GM21447 (cell line): ENCODE results near the gene TGM3.

Source experiments
- ATAC-seq: cut with Tn5 transposase; IDR thresholded peaks from one replicate; pipeline ENCODE4 v1.9.1; 2021; ENCODE audit not compliant: unreplicated experiment

TGM3 gene

DNA sequence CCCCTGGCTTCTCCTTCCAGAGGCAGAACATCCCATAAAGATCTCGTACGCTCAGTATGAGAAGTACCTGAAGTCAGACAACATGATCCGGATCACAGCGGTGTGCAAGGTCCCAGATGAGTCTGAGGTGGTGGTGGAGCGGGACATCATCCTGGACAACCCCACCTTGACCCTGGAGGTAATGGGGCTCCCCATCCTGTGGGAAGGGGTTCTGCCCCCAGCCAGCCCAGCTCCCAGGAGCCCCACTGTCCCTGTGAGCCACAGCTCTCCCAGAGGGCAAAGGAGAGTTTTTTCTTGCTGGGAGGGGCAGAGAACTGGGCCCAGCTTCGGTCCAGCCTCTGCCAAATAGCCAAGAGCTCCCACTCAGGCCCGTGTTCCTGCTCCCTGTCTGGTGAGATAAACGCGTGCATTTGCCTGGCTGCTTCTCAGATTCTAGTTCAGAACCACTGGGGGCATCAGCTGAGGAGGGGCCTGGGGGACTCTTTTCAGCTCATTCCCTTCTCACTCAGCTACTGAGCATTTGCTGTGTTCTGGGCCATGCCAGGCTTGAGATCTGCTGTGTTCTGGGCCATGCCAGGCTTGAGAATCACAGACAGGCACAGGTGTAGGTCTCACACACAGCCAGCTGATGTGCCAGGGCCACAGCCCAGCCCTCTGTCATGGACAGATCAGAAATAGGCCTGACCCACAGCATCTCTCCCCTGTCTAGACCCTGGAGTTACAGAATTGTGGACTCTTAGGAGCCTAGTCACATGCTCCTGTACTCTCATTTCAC, 39.5 kb downstream of the TGM3 start:
- ATAC-seq = no peak

DNA sequence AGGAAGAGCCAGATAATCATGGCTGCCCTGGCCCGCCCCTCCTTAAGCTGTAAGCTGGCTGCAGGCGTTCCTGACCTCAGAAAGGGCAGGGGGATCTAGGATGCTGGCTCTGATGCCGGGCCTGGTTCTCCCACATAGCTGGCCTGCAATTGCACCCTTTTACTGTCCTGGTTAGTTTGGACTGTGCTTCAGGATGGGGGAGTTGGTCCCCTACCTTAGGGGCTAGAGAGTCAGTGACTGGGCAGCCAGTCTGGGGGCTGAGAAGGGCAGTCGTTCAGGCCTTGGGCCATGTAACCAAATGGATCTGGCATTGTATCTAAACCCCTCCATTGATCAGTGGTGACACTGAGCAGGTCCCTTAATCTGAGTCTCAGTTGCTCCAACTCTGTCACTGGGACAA, 40.7 kb downstream of the TGM3 start:
- no peak for ATAC-seq

DNA sequence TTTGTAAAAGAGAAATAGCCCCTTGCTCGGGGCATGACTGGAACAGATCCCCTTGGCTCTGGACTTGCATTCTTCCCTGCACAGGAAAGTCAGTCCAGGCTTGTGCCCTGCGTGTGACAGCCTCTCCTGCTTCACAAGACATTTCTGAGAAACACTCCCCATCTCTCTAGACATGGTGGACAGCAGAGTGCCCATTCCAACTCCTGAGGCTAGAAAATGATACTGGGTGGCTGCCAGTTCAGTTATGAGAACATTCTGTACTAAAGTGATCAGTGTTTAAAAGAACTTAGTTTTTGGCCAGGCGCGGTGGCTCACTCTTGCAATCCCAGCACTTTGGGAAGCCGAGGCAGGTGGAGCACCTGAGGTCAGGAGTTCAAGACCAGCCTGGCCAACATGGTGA, 41.3 kb downstream of the TGM3 start:
- no peak for ATAC-seq

DNA sequence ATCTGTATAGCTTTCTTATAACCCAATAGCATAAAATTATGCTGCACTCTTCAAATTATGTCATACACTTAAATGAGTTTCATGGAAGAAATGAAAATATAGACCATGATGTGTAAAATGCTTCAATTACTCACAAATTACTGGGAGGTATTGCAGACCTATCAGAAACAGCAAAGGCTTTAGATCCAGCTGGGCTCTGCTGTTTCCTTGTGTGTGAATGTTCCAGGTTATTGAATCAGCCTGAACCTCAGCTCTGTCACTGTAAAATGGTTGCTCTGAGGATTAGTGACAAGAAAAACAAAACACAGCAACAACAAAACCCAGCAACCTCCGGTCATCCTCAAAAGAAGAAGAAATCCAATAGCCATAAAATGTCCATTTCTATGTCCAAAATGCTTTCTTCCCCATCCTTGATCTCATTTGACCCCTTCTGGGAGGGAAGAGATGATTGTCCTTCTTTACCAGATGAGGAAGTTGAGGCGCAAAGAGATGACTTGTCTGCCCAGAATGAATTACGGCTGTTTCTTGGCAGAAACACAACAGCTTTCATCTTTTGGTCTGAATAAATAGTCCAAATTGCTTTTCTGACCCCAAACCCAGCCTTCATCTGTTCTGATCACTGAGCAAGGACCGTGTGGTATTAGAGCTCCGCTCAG, 42.7 kb downstream of the TGM3 start:
- ATAC-seq = no peak

DNA sequence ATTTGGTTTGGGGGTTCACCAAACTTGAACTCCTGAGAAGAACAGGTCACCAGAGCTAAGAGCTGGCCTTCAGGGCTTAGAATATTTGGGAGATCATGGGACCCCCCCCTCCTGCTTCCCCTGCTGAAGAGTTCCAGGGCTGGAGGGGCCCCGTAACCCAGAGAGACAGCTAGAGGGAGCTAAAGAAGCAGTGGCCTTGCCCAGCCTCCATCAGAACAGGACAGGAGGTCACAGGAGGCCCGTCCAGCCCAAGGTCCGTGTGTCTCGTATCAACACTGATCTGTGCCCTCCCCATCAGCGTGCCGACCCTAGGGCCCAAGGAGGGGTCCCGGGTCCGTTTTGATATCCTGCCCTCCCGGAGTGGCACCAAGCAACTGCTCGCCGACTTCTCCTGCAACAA, 44.3 kb downstream of the TGM3 start:
- no peak for ATAC-seq

DNA sequence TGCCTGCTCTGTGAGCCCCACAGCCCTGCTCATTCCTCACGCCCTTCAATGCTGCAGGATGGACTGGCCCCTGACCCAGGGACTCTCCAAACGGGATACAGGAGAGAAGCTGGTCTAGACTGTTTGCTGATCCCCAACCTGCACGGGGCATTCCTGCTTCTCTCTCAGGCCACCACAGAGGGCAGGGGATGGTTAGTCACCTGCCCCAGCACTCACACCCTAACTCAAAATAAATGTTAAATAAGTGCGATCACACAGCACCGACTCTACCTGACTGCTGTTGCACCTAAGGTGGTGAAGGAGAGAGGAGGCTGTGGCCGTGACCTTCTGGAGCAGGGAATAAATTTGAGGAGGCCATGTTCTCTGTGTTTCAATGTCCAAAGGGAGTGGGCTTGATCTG, 45.0 kb downstream of the TGM3 start:
- ATAC-seq = no peak

DNA sequence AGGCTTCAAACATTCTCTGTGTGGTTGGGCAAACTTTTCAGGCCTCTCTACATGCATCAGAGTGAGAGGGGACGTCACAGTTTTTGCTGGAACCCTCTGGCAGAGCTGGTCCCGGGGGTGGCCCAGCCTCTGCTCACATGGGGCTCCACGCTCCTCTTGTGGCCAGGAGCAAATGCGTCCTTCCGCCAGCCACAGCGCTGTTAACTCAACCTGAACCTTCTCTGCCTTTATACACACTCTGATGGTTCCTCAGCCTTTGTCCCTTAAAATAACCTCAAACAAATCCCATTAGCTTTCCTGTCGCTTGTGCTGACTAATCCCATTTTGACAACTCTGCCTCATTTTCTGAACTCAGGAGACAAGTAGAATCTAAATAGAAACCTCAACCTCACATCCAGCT, 45.5 kb downstream of the TGM3 start:
- no peak for ATAC-seq

DNA sequence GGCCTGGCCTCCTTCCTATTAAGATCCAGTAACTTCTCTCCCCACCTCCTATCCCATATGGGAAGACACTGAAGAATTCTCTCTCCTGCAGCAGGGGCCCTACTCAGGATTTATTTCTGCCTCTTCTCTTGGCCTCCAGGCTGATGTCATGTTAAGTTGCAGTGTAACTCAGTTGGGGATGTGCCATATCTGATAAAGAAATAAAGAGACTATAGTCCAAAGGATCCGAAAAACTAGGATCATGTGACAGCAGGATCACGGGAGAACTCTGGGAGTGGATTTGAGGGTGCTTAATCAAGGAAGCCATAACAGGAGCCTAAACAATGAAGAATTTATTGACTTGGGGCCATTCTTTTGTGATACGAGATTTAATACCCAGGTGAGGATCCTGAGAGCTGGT, 46.4 kb downstream of the TGM3 start:
- no peak for ATAC-seq

DNA sequence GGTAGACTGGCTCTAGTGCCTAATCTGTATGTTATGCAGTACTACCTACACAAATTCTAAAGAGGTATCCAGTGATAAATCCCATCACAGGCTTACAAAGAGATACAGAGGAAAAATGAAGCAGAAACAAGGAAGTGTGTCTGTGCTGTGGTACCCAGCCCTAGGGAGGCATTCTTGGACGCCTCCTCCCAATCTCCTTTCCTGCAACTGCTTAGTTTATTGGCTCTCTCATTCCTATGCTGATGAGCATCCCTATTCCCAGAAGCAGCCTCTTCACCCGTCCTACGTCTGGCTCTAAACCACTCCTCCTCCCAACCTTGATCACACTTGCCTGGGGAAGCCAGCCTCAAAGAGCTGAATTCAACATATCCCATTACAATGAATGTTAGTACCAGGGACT, 50.4 kb downstream of the TGM3 start:
- ATAC-seq = no peak

DNA sequence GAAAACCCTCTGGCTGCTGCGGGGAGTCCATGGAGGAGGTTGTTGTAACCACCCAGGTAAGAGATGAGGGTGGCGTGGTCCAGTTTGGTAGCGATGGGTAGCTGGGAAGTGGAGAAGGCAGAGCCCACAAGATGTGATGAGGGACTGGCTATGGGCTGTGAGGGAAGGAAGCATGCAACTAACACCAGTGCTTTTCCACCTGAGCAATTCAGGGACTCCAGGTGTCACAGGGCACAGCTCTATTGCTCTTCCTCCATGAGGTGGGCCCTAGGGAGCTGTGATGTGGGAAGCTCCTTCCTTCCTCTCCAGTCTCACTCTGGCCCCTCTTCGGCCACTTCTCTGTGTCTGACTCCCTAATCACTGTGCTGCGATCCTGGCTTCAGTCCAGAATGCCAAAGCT, 52.5 kb downstream of the TGM3 start:
- no peak for ATAC-seq

DNA sequence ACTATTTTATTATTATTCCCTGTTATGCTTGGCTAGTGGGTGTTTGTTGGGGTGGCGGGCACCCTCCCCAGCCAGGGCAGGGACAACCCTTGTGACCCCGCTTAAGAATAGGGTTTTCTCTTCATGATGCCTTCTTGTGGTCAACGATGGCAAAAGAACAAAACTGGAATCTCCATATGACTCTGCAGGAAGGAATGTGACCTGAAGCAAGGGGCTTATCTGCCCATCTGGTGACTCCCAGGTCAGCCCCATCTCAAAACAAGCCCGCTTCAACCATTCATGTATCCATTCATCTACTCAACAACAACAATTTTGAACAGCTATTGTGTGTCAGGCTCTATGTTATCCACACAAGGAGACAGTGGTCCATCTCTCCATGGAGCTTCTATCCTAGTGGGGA, 54.0 kb downstream of the TGM3 start:
- ATAC-seq = no peak

DNA sequence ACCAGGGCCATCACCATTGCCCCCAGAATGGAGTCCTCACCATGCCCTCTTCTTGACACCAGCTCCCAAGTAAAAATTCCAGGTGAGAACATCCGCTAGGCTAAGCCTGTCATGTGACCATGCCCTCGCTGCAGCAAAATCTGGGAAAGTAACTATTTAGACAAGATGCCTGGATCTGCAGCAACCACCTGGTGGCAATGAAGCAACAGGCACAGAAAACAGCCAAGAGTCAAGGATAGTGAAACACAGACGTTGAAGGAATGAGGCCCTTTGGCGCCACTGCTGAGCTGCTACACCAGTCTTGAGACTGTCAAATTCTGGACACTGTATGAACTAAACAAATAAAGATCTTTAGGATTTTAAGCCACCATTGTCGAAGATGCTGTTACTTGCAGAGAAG, 54.8 kb downstream of the TGM3 start:
- ATAC-seq = no peak

DNA sequence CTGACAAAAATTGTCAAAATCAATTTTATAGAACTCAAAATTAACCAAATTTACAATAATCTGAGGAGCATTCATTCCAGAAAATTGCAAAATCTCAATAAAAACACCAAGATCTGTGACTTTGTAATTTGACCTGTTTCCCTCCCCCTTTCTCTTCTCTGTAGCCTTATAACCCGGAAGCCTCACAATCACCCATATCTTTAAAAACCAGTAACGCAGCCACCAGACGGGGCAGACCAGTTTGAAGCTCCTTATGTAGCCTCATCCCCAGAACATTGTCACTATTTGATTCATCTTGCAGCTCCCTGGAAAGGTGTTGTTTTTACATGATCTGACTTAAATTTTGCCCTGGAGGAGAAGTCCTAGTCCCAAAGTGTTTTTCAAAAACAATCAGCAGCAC, 57.4 kb downstream of the TGM3 start:
- ATAC-seq = no peak

DNA sequence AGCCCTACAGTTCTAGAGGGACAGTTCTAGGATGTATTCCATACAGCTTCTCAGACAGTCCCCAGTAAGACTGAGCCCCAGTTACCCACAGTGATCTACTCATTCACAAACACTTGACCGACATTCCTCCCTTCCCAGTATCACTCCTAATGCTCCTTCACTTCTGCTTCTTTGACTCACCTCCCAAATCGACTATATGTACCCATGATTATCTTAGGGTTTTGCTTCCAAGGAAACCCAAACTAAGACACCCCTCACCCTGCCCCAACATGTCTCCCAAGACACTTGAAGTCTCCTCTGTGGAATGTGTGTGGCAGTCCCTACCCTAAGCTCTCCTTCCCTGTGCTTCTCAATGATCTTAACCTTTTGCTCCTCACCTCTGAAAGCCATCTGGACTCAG, 61.3 kb downstream of the TGM3 start:
- ATAC-seq = no peak

DNA sequence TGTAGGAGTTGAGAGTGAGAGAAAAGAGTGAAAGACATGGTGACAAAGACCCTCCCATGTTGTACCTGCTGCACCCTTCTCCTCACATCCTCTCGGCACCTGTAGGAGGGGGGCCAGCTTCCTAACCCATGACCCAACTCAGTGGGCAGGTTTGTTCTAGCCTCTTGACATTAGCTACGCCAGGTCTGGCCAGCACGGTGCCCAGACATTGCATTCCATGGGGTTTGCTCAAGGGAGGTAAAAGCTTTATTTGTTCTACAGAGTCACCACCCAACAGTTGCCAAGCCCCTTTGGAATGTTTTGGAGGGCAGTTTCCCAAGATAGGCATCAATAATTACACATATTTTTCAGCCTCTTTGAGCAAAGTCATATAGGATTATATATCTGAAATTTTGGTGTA, 62.2 kb downstream of the TGM3 start:
- ATAC-seq = no peak

DNA sequence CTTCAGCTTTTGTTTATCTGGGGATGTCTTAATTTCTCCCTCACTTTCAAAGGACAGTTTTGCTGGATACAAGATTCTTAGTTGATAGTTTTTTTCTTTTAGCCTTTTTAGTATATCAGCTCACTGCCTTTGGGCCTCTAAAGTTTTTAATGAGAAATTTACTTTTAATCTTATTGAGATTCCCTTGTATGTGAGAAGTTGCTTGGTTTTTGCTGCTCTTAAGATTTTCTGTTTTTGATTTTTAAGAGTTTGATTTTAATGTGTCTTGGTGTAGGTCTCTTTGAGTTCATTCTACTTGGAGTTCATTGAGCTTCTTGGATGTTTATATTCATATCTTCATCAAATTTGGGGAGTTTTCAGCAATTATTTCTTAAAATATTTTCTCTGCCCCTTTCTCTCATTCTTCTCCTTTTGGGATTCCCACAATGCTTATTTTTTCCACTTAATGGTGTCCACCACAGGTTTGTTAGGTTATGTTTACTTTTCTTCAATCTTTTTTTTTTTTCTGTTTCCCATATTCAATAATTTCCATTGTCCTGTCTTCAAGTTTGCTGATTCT, 65.3 kb downstream of the TGM3 start:
- no peak for ATAC-seq

DNA sequence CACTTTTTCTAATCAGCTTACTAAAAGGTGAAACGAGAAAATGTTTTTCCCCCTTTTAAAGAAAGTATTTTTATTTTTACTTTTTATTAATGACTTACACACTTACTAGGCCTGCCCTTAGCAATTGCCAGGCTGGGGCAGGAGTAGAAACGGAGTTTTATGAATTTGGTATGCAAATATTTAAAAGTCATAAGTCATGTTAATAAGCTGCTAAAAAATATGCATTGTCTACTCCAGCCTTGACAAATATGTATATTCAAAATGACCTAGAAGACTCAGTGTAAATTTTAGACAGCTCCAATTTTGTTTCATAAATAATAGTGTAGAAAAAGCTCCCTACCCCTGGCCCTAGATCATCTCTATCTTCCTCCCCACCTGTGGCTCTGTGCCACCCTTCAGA, 67.4 kb downstream of the TGM3 start:
- ATAC-seq = no peak

DNA sequence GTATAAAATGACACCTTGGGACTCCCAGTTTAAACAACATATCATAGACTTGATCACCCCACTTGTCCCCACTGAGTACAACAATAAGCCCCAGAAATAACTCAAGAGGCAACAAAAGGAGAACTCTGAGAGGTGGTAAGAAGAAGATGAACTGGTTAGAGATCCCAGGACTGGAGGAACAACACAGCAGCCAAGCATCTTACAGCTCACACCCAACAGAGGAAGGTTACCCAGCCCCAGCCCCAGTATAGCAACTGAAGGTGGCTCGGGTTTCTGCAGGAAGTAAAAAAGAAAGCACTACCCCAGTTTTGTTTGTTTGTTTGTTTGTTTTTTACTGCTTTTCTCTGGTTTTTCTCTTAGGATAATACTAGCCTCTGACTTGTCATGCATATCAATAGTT, 67.8 kb downstream of the TGM3 start:
- no peak for ATAC-seq

DNA sequence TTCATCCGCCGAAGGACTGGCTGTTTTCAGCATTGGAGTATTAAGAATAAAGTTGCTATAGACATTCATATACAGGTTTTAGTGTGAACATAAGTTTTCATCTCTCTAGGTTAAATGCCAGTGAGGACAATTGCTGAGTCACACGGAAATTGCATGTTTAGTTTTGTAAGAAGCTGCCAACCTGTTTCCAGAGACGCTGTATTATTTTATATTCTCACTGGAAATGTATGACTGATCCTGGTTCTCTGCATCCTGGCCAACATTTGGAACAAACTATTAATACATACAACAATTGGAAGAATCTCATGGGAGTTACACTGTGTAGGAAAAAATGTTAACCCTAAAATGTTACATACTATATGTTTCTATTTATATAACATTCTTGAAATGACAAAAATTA, 68.2 kb downstream of the TGM3 start:
- no peak for ATAC-seq

DNA sequence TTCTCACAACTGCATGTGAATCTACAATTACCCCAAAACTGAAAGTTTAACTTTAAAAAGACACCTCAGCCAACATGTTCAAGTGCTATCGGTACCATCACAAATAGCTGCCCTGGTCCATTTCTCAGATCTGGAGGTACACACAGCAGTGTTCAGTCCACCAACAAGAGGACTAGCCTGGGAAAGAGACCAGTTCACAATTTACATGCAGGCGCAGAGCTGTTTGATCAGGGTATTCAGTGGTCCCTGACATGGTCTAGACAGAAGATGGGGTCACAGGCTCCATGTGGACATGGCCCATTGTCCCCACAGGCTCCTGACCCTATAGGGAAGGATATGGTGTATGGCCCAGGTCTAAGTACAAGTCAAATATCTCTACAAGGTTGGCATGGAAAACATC, 69.3 kb downstream of the TGM3 start:
- no peak for ATAC-seq

DNA sequence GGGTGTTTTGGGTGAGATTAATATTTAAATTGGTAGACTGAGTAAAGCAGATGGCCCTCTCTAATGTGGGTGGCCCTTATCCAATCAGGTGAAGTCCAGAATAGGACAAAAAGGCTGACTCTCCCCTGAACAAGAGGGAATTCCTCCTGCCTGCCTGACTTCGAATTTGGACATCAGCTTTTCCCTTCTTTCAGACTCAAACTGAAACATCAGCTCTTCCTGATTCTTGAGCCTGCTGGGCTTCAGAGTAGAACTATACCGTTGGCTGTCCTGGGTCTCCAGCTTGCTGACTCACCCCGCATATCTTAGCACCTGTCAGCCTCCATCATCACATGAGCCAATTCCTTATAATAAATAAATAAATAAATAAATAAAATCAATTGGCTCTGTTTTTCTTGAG, 69.9 kb downstream of the TGM3 start:
- ATAC-seq = no peak

DNA sequence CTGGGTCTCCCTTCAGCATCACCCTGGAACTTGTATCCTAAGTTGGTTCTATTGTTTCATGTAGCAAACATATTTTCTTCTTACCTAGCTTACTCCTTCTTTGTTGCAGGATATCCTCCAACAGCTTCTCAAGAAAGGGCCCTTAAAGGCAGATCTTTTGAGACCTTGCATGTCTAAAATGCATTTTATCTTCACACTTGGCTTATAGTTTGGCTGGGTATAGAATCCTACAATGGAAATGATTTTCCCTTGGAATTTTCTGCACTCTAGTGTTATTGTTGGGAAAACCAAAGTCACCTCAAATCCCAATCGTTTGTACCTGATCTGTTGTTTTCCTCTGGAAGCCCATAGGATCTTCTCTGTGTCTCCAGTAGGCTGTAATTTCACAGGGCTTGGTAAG, 72.8 kb downstream of the TGM3 start:
- ATAC-seq = no peak

DNA sequence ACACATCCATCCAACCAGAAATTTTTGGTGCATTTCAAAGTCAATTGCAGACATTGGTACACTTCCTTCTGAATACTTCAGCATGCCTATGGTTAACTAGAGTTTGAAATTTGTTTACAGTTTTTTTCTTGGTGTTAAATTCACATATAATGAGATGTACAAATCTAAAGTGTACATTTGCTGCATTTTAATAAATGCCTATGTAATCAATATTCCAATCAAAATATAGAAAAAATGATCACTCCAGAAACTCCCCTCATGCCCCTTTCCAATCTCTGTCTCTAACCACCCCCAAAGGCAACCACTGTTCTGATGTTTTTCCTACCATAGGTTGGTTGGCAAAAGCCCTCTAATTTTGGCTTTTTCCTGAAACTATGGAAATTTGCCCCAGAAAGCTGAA, 77.3 kb downstream of the TGM3 start:
- ATAC-seq = no peak
